Measurements from ENCODE around the gene MLF2.

DNA sequence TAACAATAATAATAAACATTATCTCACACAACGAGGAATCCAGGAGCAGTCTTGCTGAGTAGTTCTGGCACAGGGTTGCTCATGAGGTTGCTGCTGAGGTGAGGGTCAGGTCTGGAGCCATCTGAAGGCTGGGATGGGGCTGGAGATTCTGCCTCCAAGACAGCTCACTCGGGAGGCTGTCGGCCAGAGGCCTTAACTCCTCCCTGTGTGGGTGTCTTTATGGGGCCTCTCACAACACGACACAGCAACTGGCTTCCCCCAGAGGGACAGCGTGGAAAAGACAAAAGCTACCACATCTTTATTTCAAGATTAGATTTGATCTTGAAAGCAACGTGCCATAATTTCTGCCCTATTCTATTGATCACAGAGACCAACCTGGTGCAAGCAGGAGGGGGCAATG is 29.2 kb upstream of the MLF2 start:
- TF ChIP-seq, protein P1, sequence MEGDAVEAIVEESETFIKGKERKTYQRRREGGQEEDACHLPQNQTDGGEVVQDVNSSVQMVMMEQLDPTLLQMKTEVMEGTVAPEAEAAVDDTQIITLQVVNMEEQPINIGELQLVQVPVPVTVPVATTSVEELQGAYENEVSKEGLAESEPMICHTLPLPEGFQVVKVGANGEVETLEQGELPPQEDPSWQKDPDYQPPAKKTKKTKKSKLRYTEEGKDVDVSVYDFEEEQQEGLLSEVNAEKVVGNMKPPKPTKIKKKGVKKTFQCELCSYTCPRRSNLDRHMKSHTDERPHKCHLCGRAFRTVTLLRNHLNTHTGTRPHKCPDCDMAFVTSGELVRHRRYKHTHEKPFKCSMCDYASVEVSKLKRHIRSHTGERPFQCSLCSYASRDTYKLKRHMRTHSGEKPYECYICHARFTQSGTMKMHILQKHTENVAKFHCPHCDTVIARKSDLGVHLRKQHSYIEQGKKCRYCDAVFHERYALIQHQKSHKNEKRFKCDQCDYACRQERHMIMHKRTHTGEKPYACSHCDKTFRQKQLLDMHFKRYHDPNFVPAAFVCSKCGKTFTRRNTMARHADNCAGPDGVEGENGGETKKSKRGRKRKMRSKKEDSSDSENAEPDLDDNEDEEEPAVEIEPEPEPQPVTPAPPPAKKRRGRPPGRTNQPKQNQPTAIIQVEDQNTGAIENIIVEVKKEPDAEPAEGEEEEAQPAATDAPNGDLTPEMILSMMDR (IDR thresholded peaks at IDR 0.05), result no peak
- TF ChIP-seq, protein P2, sequence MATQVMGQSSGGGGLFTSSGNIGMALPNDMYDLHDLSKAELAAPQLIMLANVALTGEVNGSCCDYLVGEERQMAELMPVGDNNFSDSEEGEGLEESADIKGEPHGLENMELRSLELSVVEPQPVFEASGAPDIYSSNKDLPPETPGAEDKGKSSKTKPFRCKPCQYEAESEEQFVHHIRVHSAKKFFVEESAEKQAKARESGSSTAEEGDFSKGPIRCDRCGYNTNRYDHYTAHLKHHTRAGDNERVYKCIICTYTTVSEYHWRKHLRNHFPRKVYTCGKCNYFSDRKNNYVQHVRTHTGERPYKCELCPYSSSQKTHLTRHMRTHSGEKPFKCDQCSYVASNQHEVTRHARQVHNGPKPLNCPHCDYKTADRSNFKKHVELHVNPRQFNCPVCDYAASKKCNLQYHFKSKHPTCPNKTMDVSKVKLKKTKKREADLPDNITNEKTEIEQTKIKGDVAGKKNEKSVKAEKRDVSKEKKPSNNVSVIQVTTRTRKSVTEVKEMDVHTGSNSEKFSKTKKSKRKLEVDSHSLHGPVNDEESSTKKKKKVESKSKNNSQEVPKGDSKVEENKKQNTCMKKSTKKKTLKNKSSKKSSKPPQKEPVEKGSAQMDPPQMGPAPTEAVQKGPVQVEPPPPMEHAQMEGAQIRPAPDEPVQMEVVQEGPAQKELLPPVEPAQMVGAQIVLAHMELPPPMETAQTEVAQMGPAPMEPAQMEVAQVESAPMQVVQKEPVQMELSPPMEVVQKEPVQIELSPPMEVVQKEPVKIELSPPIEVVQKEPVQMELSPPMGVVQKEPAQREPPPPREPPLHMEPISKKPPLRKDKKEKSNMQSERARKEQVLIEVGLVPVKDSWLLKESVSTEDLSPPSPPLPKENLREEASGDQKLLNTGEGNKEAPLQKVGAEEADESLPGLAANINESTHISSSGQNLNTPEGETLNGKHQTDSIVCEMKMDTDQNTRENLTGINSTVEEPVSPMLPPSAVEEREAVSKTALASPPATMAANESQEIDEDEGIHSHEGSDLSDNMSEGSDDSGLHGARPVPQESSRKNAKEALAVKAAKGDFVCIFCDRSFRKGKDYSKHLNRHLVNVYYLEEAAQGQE (IDR thresholded peaks at IDR 0.05; ENCODE audit: insufficient read depth in 1 of 2, low read depth in 2 of 2, low read length in 1 of 2), result no peak
- TF ChIP-seq POLR2AphosphoS5 (IDR thresholded peaks at IDR 0.05; ENCODE audit: low read depth, low read length) (no peak), SIN3A (IDR thresholded peaks at IDR 0.05; ENCODE audit: borderline replicate concordance, insufficient read depth, low read depth, low read length) (no peak)
